Body of pancreas (tissue), 4 donors: ENCODE results near the gene CCDC184.

Experiments
- POLR2A ChIP-seq, 3 donors: fragments of 450-650 bp; IDR thresholded peaks; one replicate each; pipeline ENCODE4 v1.6.1; 2016; ENCODE audit warnings: antibody characterized with exemption in 3 of 3, mild to moderate bottlenecking in 2 of 3
- TF ChIP-seq, protein P1 (sequence below), 7 experiments: fragments of 450-650 bp in 4 of 7; fragments of 200-600 bp in 3 of 7; sonication (generic) in 3 of 7; IDR thresholded peaks; one replicate each; pipeline ENCODE4 v1.5.1; 2016 to 2019; ENCODE audit warnings: antibody characterized with exemption in 7 of 7

DNA sequence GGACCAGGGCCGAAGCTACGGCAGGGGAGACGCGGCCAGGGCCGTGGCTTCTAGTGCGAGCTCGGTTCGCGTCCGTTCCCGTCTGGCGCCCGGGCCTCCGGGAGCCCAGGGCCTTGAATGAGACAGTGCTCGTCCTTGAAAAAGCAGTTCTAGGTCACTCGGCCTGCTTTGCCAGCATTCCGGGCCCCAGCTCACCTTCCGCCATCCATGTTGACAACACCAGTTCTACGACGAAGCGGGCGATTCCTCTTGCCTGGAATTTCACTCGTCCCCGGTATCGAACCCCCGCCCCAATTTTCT is 15.2 kb downstream of the CCDC184 start:
- TF ChIP-seq, protein P1, sequence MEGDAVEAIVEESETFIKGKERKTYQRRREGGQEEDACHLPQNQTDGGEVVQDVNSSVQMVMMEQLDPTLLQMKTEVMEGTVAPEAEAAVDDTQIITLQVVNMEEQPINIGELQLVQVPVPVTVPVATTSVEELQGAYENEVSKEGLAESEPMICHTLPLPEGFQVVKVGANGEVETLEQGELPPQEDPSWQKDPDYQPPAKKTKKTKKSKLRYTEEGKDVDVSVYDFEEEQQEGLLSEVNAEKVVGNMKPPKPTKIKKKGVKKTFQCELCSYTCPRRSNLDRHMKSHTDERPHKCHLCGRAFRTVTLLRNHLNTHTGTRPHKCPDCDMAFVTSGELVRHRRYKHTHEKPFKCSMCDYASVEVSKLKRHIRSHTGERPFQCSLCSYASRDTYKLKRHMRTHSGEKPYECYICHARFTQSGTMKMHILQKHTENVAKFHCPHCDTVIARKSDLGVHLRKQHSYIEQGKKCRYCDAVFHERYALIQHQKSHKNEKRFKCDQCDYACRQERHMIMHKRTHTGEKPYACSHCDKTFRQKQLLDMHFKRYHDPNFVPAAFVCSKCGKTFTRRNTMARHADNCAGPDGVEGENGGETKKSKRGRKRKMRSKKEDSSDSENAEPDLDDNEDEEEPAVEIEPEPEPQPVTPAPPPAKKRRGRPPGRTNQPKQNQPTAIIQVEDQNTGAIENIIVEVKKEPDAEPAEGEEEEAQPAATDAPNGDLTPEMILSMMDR (IDR thresholded peaks at IDR 0.05) = no peak
- no peak for TF ChIP-seq POLR2A (IDR thresholded peaks at IDR 0.05)
